ENCODE results near the gene VPS4B. TPM values are rescaled to one million over a fixed set of nuclear protein-coding genes. Genes with fewer than 3 reads are reported as not detected.
A peak's percentile ranks its signal among the peaks of the same experiment; 100 is the strongest.
"Not testable (repeated sequence)": the region's sequence is repeated elsewhere in the genome, so short reads cannot be mapped to it uniquely, and the experiment has no call there.

Gene VPS4B
- total RNA-seq, 1 experiment from 2014 or later = 67.8 TPM

DNA sequence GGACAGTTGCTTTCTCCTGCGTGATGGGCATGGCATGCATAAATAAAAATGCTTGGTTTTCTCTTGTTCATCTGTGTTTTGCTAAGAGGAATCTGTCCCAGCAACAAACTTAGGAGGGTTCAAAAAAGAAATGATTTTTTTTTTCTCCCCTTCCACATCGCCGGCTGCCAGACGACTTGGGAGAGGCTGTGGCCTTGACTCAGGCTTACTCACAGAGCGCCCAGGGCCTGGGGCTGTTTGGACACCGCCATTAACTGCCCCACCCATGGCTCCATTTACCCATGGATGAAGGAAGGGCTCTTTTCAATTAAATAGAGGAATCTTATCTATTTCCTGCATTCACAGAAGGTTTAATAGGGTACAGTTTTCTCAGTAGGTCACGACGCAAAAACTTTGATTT lies 32.2 kb upstream of the VPS4B start:
- Mint-ChIP-seq H3K27me3 (ENCODE audit: insufficient read depth, unreplicated experiment) (no peaks in the 10 kb centered on the region), H3K4me3 (ENCODE audit: unreplicated experiment) (peak overlapping the region; percentile 17), H3K9me3 (ENCODE audit: unreplicated experiment) (no peaks in the 10 kb centered on the region), H3K36me3 (ENCODE audit: insufficient read depth, unreplicated experiment) (peaks cover 6% of the 10 kb centered on the region), H3K4me1 (ENCODE audit: insufficient read depth, unreplicated experiment) (peaks cover 45% of the 10 kb centered on the region), H3K27ac (ENCODE audit: low read depth, unreplicated experiment) (peak overlapping the region; percentile 89)
- TF ChIP-seq, protein P1, sequence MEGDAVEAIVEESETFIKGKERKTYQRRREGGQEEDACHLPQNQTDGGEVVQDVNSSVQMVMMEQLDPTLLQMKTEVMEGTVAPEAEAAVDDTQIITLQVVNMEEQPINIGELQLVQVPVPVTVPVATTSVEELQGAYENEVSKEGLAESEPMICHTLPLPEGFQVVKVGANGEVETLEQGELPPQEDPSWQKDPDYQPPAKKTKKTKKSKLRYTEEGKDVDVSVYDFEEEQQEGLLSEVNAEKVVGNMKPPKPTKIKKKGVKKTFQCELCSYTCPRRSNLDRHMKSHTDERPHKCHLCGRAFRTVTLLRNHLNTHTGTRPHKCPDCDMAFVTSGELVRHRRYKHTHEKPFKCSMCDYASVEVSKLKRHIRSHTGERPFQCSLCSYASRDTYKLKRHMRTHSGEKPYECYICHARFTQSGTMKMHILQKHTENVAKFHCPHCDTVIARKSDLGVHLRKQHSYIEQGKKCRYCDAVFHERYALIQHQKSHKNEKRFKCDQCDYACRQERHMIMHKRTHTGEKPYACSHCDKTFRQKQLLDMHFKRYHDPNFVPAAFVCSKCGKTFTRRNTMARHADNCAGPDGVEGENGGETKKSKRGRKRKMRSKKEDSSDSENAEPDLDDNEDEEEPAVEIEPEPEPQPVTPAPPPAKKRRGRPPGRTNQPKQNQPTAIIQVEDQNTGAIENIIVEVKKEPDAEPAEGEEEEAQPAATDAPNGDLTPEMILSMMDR (IDR thresholded peaks at IDR 0.05; ENCODE audit: unreplicated experiment) = no peak
- peak; percentile 86 for DNase-seq (ENCODE audit: unreplicated experiment)
- ChIA-PET CTCF (interaction anchor here (0.7 to 1.5 kb wide), 3 partner anchors 11 to 124 kb away, joined by 3 to 4 read pairs (median 3); no protein-coding TSS in a partner anchor), POLR2A (interaction anchor here (0.7 to 6.6 kb wide), 12 partner anchors 9 to 87 kb away, joined by 3 to 151 read pairs (median 4); partner anchors contain the start of genes KDSR, SERPINB5 and VPS4B)
- intact Hi-C loops (cut with micrococcal nuclease) = no loop called here
- no TSS peak for BruUV-seq (replicated peaks)

DNA sequence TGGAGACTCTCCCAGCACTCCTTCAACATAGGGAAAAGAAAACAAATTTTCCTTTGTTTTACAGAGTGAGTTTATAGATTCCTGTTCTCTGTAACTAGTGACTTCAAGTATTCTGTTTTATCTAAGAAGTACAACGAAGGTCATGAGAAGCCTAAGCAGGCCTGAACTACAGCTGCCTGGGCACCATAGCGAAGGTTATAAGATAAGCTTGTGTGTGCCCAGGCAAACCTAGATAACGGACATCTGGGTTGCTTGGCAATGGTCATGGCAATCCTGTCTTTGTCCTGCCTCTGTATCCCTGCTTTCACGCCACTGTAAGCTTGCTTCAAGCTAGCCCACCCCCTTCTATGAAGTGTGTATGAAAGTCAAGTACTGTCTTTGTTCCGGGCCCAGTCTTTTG lies 30.5 kb upstream of the VPS4B start:
- intact Hi-C loops (cut with micrococcal nuclease); DNase-seq (ENCODE audit: unreplicated experiment); H3K36me3 Mint-ChIP-seq (ENCODE audit: insufficient read depth, unreplicated experiment); H3K9me3 Mint-ChIP-seq (ENCODE audit: unreplicated experiment); BruUV-seq (replicated peaks); H3K4me3 Mint-ChIP-seq (ENCODE audit: unreplicated experiment); H3K27me3 Mint-ChIP-seq (ENCODE audit: insufficient read depth, unreplicated experiment): not testable (repeated sequence)
- Mint-ChIP-seq H3K27ac (ENCODE audit: low read depth, unreplicated experiment) (peak overlapping the region; percentile 89), H3K4me1 (ENCODE audit: insufficient read depth, unreplicated experiment) (peaks cover 45% of the 10 kb centered on the region)
- ChIA-PET POLR2A (interaction anchor here (0.6 to 6.6 kb wide), 11 partner anchors 7 to 222 kb away, joined by 3 to 151 read pairs (median 6); partner anchors contain the start of genes KDSR, SERPINB5 and VPS4B), CTCF (interaction anchor here (0.8 to 1.6 kb wide), 3 partner anchors 14 to 24 kb away, joined by 3 to 4 read pairs (median 4); partner anchors contain the start of gene SERPINB5)

DNA sequence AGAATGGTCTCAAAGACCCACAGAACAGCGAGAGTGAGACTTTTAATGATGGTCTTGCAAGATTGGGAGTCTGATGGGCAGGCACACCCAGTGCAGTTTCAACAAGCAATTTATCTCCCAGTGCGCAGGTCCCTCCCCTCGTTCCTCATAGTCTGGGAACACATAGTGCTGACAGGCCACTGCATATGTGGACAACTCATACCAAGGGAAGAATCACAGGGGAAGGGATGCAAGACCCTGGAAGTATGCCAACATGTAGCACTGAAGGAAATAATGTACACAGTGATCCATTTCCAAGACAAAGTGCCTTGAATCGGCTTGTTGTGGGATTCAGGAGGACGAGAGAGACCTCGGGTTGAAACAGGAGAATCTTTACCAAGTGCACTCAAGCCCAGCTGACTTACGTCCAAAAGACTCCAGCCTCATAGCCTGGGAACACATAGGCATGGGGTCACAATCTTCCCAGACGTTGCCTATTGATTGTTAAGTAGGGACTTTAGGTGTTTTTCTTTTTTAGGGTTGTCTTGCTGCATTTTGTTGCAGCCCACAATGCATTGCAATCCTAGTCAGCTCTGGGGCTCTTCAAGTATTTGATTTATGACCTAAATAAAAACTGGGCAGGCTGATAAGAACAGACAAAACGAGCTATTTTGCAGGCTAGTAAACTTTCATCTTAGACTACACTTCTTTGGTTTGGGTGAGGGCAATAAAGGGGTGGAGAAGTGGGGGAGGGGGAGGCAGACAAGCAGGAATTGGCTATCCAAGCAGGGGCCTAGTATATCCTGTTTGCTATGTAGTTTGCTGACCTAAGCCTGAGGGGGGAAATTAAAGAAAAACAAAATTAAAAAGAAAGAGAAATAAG lies 29.8 kb upstream of the VPS4B start:
- H3K27me3 Mint-ChIP-seq (ENCODE audit: insufficient read depth, unreplicated experiment) = no peaks in the 10 kb centered on the region
- H3K27ac Mint-ChIP-seq (ENCODE audit: low read depth, unreplicated experiment) = peak overlapping the region; percentile 89
- BruUV-seq (replicated peaks) = TSS peak; percentile 54
- intact Hi-C loops (cut with micrococcal nuclease) = no loop called here
- POLR2A ChIA-PET = interaction anchor here (1.1 to 6.6 kb wide), 13 partner anchors 7 to 101 kb away, joined by 3 to 151 read pairs (median 6); partner anchors contain the start of genes SERPINB5 and VPS4B
- peaks cover 6% of the 10 kb centered on the region for H3K36me3 Mint-ChIP-seq (ENCODE audit: insufficient read depth, unreplicated experiment)
- TF ChIP-seq, protein P1 (IDR thresholded peaks at IDR 0.05; ENCODE audit: unreplicated experiment) = no peak
- no peaks in the 10 kb centered on the region for H3K9me3 Mint-ChIP-seq (ENCODE audit: unreplicated experiment)
- peaks cover 45% of the 10 kb centered on the region for H3K4me1 Mint-ChIP-seq (ENCODE audit: insufficient read depth, unreplicated experiment)
- CTCF ChIA-PET = interaction anchor here (0.7 to 1.6 kb wide), 4 partner anchors 13 to 1119 kb away, joined by 3 to 4 read pairs (median 4); partner anchors contain the start of gene SERPINB5
- DNase-seq (ENCODE audit: unreplicated experiment) = peak; percentile 92
- H3K4me3 Mint-ChIP-seq (ENCODE audit: unreplicated experiment) = peak overlapping the region; percentile 68

DNA sequence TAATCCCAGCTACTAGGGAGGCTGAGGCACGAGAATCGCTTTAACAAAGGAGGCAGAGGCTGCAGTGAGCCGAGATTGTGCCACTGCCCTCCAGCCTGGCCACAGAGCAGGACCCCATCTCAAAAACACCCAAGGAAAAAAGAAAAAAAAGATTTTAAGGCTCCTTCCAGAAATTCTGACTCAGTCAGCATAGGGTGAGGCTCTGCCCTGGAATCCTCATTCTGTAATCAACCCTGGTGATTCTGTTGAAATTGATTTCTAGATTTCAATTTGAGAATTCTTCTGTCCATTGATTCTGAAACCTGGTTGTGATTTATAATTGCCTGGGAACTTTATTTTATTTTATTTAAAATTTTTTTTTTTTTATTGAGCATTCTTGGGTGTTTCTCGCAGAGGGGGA lies 27.1 kb upstream of the VPS4B start:
- CTCF ChIA-PET = interaction anchor here (2.1 kb wide), 1 partner anchor 10 kb away, joined by 10 read pairs; no protein-coding TSS in a partner anchor
- peaks cover 6% of the 10 kb centered on the region for H3K36me3 Mint-ChIP-seq (ENCODE audit: insufficient read depth, unreplicated experiment)
- intact Hi-C loops (cut with micrococcal nuclease) = no loop called here
- H3K27me3 Mint-ChIP-seq (ENCODE audit: insufficient read depth, unreplicated experiment) = no peaks in the 10 kb centered on the region
- no peaks in the 10 kb centered on the region for H3K9me3 Mint-ChIP-seq (ENCODE audit: unreplicated experiment)
- TF ChIP-seq, protein P1 (IDR thresholded peaks at IDR 0.05; ENCODE audit: unreplicated experiment) = no peak
- peaks cover 38% of the 10 kb centered on the region for H3K4me1 Mint-ChIP-seq (ENCODE audit: insufficient read depth, unreplicated experiment)
- BruUV-seq (replicated peaks) = no TSS peak
- no peak for DNase-seq (ENCODE audit: unreplicated experiment)
- H3K27ac Mint-ChIP-seq (ENCODE audit: low read depth, unreplicated experiment) = peak overlapping the region; percentile 23
- H3K4me3 Mint-ChIP-seq (ENCODE audit: unreplicated experiment) = no peak overlapping the region
- POLR2A ChIA-PET = interaction anchor here (0.9 to 11.7 kb wide), 2 partner anchors 27 to 36 kb away, joined by 3 to 863 read pairs; partner anchors contain the start of gene SERPINB5

Data from MCF 10A (cell line).